HG02623 (cell line): ENCODE measurements around the gene NFKBIE.
"Not testable (repeated sequence)": the region's sequence is repeated elsewhere in the genome, so short reads cannot be mapped to it uniquely, and the experiment has no call there.

Experiments used
- ATAC-seq: cut with Tn5 transposase; IDR thresholded peaks from one replicate; pipeline ENCODE4 v1.9.1; 2021; ENCODE audit warnings: moderate library complexity; ENCODE audit not compliant: unreplicated experiment

NFKBIE gene

GRCh38 chr6:44265007-44265721 is at the start of gene NFKBIE:
Gene NFKBIE (minus strand): TSS chr6:44265551. CDS start chr6:44265346, 205 bp downstream.
- ATAC-seq: peak; percentile 45

GRCh38 chr6:44314657-44315056 is 49.3 kb upstream of the NFKBIE start:
- ATAC-seq: not testable (repeated sequence)

GRCh38 chr6:44312901-44313788 is 47.8 kb upstream of the NFKBIE start, which contains the start of gene AARS2:
Gene AARS2 (minus strand): TSS chr6:44313347. CDS start chr6:44313323, 24 bp downstream.
- ATAC-seq: peak; percentile 90

GRCh38 chr6:44311767-44312166 is 46.4 kb upstream of the NFKBIE start:
- ATAC-seq: no peak

- no peak for ATAC-seq
Observed at GRCh38 chr6:44311304-44311703, 46.0 kb upstream of the NFKBIE start.

GRCh38 chr6:44310241-44310640 is 44.9 kb upstream of the NFKBIE start:
- no peak for ATAC-seq

- no peak for ATAC-seq
Observed at GRCh38 chr6:44309631-44310030, 44.3 kb upstream of the NFKBIE start.

GRCh38 chr6:44309092-44309491 is 43.7 kb upstream of the NFKBIE start:
- ATAC-seq: no peak

GRCh38 chr6:44307217-44307616 is 41.9 kb upstream of the NFKBIE start:
- no peak for ATAC-seq

- no peak for ATAC-seq
Observed at GRCh38 chr6:44306710-44307109, 41.4 kb upstream of the NFKBIE start.

- ATAC-seq: no peak
Observed at GRCh38 chr6:44305200-44305725, 39.9 kb upstream of the NFKBIE start.

GRCh38 chr6:44304282-44305199 is 39.2 kb upstream of the NFKBIE start:
- ATAC-seq: no peak

- ATAC-seq: no peak
Observed at GRCh38 chr6:44303842-44304241, 38.5 kb upstream of the NFKBIE start.

GRCh38 chr6:44302856-44303255 is 37.5 kb upstream of the NFKBIE start:
- no peak for ATAC-seq

GRCh38 chr6:44301782-44302564 is 36.6 kb upstream of the NFKBIE start:
- ATAC-seq: no peak

- ATAC-seq: no peak
Observed at GRCh38 chr6:44301106-44301505, 35.8 kb upstream of the NFKBIE start.

GRCh38 chr6:44300292-44300823 is 35.0 kb upstream of the NFKBIE start:
- ATAC-seq: no peak

- no peak for ATAC-seq
Observed at GRCh38 chr6:44298864-44299263, 33.5 kb upstream of the NFKBIE start.

GRCh38 chr6:44298055-44298803 is 32.9 kb upstream of the NFKBIE start:
- ATAC-seq: no peak
